Measurements from ENCODE around the gene RPL41. TPM values are rescaled to one million over a fixed set of nuclear protein-coding genes. Genes with fewer than 3 reads are reported as not detected.

RPL41 gene
- total RNA-seq, 6 experiments from 2014 or later: 2,722 to 3,464 (median 3,292) TPM

DNA sequence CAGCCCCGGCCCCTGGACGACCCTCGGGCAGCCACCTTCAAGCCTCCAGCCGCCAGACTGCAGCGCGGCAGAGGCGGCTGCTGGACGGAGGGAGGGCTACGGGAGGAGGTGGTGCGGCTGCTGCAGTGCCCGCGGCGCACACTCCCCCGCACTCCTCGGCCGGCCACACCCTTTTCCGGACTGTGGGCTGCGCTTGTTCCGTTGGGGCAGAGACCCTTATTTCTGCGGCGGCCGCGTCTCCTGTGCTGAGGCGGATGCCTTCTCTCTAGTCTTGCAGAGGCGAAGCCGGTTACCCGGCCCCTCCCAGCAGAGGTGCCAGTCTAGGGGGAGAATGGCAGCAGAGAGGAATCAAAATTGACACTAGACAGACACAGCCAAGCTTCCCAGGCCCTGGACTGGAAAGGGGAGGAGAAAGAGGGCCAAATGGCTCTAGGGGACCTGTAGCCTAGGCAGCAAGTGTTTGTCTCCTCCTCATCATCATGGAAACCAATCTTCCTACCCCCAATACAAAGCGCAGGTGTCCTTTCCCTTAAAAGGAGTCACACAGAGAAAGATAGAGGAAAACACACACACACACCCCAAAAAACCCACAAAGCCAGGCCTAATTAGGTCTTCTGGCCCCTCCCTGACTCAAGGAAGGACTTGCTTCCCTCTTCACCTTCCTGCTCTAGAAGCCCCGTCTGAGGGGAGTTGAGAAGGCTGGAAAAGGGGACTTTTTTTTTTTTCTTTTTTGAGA lies 12.9 kb downstream of the RPL41 start:
- Mint-ChIP-seq H3K36me3 (ENCODE audit: low read depth) (peaks cover 39% of the 10 kb centered on the region), H3K4me3 (peak overlapping the region; percentile 93), H3K9me3 (no peaks in the 10 kb centered on the region), H3K27ac (peak overlapping the region; percentile 94), H3K4me1 (ENCODE audit: low read depth) (peaks cover 41% of the 10 kb centered on the region), H3K27me3 (ENCODE audit: insufficient read depth) (peaks cover 2% of the 10 kb centered on the region; the same call in 1 of the 2 replicates)
- TF ChIP-seq, protein P1, sequence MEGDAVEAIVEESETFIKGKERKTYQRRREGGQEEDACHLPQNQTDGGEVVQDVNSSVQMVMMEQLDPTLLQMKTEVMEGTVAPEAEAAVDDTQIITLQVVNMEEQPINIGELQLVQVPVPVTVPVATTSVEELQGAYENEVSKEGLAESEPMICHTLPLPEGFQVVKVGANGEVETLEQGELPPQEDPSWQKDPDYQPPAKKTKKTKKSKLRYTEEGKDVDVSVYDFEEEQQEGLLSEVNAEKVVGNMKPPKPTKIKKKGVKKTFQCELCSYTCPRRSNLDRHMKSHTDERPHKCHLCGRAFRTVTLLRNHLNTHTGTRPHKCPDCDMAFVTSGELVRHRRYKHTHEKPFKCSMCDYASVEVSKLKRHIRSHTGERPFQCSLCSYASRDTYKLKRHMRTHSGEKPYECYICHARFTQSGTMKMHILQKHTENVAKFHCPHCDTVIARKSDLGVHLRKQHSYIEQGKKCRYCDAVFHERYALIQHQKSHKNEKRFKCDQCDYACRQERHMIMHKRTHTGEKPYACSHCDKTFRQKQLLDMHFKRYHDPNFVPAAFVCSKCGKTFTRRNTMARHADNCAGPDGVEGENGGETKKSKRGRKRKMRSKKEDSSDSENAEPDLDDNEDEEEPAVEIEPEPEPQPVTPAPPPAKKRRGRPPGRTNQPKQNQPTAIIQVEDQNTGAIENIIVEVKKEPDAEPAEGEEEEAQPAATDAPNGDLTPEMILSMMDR (IDR thresholded peaks at IDR 0.05): no peak
- no peak for DNase-seq

DNA sequence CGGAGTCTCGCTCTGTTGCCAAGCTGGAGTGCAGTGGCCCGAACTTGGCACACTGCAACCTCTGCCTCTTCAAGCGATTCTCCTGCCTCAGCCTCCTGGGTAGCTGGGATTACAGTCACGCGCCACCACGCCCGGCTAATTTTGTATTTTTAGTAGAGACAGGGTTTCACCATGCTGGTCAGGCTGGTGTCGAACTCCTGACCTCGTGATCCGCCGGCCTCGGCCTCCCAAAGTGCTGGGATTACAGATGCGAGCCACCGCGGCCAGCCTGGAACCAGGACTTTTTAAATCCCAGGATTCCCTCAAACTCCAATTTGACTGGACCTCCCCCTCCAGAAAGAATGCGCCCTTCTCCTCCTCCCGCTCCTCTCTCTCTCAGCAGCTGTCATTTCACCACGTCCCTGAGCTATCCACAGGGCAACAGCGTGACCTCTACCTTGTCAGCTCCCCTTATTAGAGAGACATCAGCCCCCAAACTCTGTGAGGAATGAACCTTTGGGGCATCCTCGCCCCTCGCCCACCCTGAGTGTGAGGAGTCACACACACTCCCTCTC lies 13.6 kb downstream of the RPL41 start:
- Mint-ChIP-seq H3K27me3 (ENCODE audit: insufficient read depth) (peaks cover 2% of the 10 kb centered on the region; the same call in 1 of the 2 replicates), H3K4me1 (ENCODE audit: low read depth) (peaks cover 41% of the 10 kb centered on the region), H3K27ac (peak overlapping the region; percentile 28), H3K36me3 (ENCODE audit: low read depth) (peaks cover 40% of the 10 kb centered on the region), H3K4me3 (peak overlapping the region; percentile 93), H3K9me3 (no peaks in the 10 kb centered on the region)
- DNase-seq: no peak
- TF ChIP-seq, protein P1 (IDR thresholded peaks at IDR 0.05): no peak

DNA sequence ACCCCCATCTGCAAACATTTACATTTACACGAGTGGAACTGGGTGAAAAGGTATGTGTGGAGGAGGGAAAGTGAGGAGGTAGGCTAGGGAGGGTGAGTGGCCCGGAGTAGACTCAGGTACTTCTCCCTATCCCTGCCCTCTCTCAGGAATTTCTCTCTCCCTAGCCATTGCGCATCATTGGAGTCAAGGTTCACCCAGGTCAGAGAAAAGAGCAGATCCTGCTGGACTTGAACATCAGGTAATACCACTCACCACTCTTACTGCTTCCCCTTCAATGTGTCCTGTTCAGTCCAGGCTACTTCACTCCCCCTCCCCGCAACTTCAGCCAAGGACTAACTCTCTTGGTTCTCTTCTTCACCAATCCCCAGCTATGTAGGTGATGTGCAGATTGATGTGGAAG lies 14.4 kb downstream of the RPL41 start:
- TF ChIP-seq, protein P1 (IDR thresholded peaks at IDR 0.05): no peak
- H3K36me3 Mint-ChIP-seq (ENCODE audit: low read depth): peaks cover 41% of the 10 kb centered on the region
- DNase-seq: no peak
- peaks cover 2% of the 10 kb centered on the region; the same call in 1 of the 2 replicates for H3K27me3 Mint-ChIP-seq (ENCODE audit: insufficient read depth)
- peaks cover 40% of the 10 kb centered on the region for H3K4me1 Mint-ChIP-seq (ENCODE audit: low read depth)
- H3K9me3 Mint-ChIP-seq: no peaks in the 10 kb centered on the region
- H3K27ac Mint-ChIP-seq: peak overlapping the region; percentile 51
- peak overlapping the region; percentile 93 for H3K4me3 Mint-ChIP-seq

DNA sequence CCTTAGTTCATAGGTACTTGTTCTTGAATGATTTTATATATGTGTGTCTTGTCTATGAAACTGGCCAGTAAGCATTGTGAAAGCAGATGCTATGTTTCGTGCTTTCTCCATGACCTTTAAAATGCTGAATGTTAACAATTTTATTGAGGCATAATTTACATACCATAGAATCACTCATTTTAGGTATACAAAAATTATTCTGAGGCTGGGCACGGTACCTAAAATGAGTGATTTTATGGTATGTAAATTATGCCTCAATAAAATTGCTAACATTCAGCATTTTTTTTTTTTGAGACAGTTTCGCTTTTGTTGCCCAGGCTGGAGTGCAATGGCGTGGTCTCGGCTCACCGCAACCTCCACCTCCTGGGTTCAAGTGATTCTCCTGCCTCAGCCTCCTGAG lies 18.5 kb downstream of the RPL41 start:
- H3K27ac Mint-ChIP-seq: no peak overlapping the region
- H3K36me3 Mint-ChIP-seq (ENCODE audit: low read depth): peaks cover 62% of the 10 kb centered on the region
- no peak for DNase-seq
- no peaks in the 10 kb centered on the region for H3K9me3 Mint-ChIP-seq
- H3K4me1 Mint-ChIP-seq (ENCODE audit: low read depth): peaks cover 14% of the 10 kb centered on the region
- H3K4me3 Mint-ChIP-seq: no peak overlapping the region
- TF ChIP-seq, protein P1 (IDR thresholded peaks at IDR 0.05): no peak
- peaks cover 2% of the 10 kb centered on the region; the same call in 1 of the 2 replicates for H3K27me3 Mint-ChIP-seq (ENCODE audit: insufficient read depth)

DNA sequence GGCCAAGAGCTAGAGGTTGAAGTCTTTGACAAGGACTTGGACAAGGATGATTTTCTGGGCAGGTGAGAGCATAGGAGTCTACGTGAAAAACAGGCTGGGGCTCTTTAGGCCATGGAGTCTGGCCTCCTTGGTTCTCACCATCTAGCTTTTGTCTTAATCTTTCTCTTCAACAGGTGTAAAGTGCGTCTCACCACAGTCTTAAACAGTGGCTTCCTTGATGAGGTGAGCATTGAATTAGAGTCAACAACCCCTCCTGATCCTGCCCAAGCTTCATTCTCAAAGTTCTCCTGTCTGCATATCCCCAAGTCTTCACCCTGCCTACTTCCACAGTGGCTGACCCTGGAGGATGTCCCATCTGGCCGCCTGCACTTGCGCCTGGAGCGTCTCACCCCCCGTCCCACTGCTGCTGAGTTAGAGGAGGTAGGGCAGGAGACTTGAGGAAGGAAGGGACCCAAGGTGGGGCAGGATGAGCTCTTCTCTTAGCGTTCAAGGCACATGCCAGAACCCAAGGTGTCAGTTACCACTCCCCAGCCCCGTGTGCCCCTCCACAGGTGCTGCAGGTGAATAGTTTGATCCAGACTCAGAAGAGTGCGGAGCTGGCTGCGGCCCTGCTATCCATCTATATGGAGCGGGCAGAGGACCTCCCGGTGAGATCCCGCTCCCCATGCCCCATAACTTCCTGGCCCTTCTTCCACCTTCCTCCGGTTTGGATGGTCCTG lies 21.6 kb downstream of the RPL41 start:
- no peak overlapping the region for H3K4me3 Mint-ChIP-seq

More for the DNA sequence above, 21.6 kb downstream of the RPL41 start:
- Mint-ChIP-seq H3K27ac (no peak overlapping the region), H3K36me3 (ENCODE audit: low read depth) (peaks cover 53% of the 10 kb centered on the region), H3K27me3 (ENCODE audit: insufficient read depth) (peaks cover 2% of the 10 kb centered on the region; the same call in 1 of the 2 replicates), H3K9me3 (no peaks in the 10 kb centered on the region), H3K4me1 (ENCODE audit: low read depth) (peaks cover 2% of the 10 kb centered on the region)
- TF ChIP-seq, protein P1 (IDR thresholded peaks at IDR 0.05): no peak
- DNase-seq: no peak

Data from HFFc6 (cell line).